ENCODE results near the gene RASAL3.

The RASAL3 gene

DNA sequence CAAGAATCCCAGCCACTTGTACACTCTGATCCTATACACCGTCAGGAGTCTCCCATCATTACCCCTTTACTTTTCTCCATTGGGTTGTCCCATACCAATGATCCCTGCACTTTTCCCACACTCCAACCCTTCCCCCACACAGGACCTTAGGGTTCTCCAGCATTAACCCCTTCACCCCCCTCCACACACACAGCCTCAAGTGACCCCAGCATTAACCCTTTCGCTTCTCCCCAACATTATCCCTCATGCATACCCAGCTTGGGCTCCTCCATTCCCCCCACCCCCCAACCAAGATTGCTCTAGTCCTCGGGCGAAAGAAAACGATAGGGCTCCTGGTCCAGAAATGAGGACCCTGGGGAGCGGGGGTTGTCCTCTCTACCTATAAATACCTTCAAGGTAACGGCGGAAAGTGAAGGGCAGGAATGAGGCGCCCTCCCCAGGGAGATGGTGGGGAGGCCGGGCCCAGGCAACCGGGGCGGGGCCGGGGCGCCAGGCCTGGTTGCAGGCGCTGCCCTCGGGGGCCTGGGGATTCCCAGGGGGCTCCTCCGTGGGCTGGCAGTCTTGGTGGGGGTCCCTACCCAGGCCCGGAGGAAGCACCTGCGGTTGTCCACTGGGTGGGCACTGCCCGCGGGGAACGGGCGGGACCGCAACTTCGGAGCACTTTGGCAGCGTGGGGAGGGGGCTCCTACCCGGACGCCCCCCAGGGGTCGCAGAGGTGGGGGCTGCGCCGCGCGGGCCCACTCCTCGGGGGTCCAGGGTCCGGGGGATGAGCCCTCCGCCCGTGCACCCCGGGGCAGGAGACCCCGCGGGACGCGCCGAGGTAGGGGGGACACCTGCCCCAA is 15.3 kb downstream of the RASAL3 start:
- no peak for DNase-seq

- no peak for DNase-seq
These were observed 16.1 kb downstream of the RASAL3 start for GRCh38 chr19:15448044-15448777.

- DNase-seq = no peak
These were observed 17.3 kb downstream of the RASAL3 start for GRCh38 chr19:15447057-15447456.

GRCh38 chr19:15445807-15446376 is 18.5 kb downstream of the RASAL3 start:
- no peak for DNase-seq

- no peak for DNase-seq
These were observed 19.1 kb downstream of the RASAL3 start for GRCh38 chr19:15445227-15445605.

GRCh38 chr19:15444505-15445226 is 19.7 kb downstream of the RASAL3 start:
- DNase-seq = no peak

DNA sequence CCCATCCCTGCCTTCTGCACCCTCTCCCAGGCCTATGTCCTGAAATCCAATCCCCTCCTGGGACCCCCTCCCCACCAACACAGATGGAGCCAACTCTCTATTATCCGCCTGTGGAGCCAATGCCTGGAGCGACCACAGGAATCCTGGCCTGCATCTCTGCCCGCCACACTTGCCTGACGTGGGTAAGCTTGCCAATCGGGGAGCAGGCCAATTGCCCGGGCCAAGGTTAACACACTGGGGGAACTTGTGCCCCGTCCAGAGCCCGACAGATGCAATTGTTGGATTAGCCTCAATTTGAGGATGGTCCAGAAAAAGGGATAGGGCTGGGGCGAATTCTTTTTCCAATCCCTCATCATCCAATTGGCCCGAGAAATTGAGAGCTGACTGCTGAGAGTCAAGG is 20.5 kb downstream of the RASAL3 start:
- DNase-seq = no peak

DNA sequence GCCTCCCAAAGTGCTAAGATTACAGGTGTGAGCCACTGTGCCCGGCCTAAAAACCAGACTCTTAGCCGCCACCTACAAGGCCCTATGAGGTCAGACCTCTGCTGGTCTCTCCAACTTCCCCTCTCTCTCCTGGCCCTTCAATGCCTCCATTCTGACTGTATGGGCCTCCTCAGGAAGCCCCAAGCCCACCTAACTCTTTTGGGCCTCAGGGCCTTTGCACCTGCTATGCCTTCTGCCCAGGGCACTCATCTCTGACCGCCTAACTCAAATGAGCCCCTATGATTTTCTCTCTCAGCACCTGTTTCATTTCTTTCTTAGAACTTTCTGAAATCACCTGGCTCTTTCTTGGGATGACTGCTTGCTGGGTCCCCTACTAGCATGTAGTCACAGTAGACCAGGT is 21.0 kb downstream of the RASAL3 start:
- DNase-seq = no peak

- no peak for DNase-seq
These were observed 22.0 kb downstream of the RASAL3 start for GRCh38 chr19:15442142-15442920.

DNA sequence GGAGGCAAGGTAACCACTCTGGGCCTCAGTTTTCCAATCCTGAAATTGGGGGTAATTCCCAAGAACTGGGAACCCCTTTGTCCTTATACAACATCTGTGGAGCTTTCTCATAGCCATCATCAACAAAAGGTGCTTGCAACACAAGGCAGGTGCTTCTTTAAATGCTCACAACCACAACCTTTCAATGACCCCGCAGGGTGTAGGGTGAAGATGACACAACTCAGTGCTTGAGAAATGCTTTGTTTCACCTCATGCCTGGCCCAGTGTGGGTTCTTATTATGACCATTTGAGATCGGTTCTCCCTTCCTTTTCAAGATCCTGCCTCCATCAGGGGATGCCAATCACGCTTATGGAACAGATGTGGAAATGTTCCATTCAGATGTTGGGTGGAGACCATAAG is 23.0 kb downstream of the RASAL3 start:
- DNase-seq = no peak

- DNase-seq = no peak
These were observed 24.3 kb downstream of the RASAL3 start for GRCh38 chr19:15439821-15440641.

- no peak for DNase-seq
These were observed 25.1 kb downstream of the RASAL3 start for GRCh38 chr19:15439078-15439799.

DNA sequence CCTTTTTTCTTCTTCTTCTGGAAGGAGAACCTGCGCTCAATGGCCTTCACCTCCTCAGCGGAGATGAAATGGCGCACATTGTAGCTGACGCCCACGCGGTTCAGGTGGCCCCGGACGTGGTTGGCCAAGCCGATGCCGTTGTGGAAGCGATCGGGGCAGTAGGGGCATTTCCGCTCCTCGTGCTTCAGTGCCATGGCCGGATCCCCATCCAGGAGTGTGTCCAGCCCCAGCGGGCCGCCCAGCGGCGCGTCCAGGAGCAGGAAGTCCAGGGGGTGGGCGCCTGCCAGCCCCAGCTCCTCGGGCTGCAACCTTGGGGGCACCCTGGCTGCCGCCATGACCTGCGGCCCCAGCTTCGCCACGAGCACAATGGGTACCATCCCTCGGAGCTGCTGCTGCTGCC is 25.8 kb downstream of the RASAL3 start:
- no peak for DNase-seq

DNA sequence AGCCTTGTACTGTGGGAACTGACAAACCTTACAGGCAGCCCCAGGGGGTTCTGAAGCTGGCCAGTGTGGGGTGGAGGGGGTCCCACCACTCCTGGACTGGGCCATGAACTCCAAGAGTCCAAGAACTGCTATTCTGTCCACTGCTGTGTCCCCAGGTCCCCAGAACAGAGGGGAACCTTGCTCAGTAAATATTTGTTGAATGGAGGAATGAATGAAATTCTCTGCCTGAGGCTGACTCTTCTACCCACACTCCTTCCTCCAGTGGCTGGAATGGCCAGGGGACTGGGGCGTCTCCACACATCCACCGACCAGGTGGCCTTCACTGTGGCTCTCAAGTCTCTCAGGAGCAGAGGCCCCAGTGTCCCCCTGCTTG is 26.2 kb downstream of the RASAL3 start:
- no peak for DNase-seq

DNA sequence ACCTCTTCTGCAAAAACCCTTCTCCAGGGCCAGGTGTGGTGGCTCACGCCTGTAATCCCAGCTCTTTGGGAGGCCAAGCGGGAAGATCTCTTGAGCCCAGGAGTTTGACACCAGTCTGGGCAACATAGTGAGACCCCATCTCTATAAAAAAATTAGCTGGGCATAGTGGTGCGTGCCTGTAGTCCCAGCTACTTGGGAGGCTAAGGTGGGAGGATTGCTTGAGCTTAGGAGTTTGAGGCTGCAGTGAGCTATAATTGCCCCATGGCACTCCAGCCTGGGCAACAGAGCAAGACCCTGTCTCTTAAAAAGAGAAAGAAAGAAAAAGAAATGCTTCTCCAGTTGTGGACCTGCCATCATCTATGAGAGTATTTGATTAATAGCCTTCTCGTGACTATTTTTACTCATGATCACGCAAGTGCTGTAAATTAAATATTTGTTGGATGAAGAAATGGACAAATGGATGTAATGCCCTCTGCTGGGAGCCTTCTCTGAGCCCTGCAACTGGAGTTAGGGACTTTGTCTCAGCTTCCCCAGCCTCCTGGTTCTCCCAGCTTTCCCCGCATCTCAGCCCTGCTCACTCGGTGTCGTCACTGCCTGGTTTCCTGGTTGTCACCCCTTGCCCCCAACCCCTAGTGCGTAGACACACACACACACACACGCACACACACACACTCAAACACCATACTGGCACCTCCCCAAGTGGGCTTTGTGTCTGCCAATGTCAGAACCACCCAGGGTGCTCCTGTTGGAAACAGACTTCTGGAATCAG is 26.8 kb downstream of the RASAL3 start:
- no peak for DNase-seq

DNA sequence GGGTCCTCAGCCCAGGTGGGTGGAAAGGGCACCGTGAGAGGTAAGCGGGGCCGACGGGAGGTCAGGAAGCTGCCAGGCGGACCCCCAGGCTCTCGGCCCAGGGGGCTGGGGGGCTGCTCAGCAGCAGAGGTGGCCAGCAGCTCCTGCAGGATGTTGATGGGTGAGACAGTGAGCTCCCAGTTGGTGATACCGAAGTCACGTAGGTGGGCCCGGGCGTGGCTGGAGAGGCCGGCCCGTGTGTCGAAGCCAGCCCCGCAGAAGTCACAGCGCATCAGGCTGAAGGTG is 27.6 kb downstream of the RASAL3 start:
- no peak for DNase-seq

GRCh38 chr19:15436012-15436825 is 28.1 kb downstream of the RASAL3 start:
- DNase-seq = no peak

GRCh38 chr19:15433519-15434069 is 30.8 kb downstream of the RASAL3 start:
- no peak for DNase-seq

Measured in T1000 (cell line).